ENCODE results near the gene PRDX3.
A peak's percentile ranks its signal among the peaks of the same experiment; 100 is the strongest.
"Not testable (repeated sequence)": the region's sequence is repeated elsewhere in the genome, so short reads cannot be mapped to it uniquely, and the experiment has no call there.

PRDX3 gene

DNA sequence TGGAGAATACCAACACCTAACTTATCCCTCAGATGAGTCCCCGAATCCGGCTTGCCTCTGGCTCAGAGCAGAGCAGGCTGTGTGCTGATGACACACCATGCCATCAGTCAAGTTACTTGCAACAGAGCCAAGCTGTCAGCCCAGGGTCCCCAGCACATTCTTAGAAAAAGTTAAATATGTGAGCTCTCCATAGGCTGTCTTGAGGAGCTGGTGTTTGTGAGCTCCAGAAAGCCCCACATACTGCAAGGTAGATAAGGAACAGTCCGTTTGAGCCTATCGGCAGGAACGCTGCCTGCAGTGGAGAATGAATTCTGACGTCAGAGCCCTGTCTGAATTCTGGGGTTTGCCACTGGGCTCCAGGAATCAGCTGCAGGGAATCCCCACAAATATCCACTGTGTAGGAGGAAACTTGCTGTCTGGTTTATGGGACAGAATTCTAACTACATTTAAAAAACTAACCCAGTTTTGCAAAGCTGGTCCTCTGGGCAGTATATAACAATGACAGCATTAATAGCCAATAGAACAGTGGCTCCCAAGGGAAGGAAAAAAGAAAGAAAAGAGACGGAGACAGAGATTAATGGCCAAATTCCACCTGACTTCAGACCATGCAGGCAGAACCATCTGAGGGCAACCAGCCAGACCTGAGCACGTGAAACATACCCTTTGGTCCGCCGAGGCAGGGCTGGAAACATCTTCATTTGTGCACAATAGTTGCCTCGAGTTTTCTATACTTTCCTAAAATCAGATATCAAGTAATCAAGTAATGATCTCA lies 16.7 kb downstream of the PRDX3 start:
- no peak for DNase-seq

DNA sequence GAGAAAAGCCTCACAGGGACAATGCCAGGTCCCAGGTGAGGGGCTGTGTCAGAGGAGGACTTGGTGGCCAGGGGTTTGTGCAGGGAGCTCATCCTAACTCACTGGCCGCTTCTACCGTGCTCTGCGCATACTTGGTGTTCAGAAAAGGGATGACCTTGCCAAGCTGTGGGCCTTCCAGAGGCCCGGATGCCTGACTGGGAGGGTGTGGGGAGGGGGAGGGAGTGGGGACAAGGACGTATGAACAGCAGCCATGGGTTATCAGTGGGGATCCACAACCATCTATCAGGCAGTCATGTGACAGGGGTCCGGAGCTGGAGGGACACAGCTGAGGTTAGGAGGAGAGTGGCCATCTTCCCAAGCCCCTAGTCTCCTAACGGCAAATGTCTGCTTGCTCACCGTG lies 19.3 kb downstream of the PRDX3 start:
- no peak for DNase-seq

DNA sequence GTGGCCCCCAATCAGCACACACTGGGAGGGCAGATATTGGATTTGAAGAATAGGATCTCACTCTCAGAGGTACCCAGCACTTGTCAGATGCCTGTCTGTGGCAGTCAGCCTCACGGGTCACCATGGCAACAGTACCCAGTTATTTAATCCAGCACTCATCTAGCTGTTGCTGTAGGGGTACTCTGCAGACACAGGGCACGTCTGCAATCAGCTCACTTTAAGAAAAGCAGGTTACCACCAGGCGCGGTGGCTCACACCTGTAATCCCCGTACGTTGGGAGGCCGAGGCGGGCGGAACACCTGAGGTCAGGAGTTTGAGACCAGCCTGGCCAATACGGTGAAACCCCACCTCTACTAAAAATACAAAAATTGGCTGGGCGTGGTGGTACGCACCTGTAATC lies 25.0 kb downstream of the PRDX3 start:
- no peak for DNase-seq

DNA sequence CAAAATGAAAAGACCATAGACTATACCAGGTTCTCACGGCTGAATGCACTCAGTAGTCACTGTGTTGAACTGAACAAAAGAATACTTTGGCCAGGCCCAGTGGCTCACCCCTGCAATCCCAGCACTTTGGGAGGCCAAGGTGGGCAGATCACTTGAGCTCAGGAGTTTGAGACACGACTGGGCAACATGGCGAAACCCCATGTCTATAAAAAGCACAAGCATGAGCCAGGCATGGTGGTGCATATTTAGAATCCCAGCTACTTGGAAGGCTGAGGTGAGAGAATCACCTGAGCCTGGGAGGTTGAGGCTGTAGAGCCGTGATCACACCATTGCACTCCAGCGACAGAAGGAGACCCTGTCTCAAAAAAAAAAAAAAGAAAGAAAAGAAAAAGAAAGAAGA lies 25.6 kb downstream of the PRDX3 start:
- no peak for DNase-seq

DNA sequence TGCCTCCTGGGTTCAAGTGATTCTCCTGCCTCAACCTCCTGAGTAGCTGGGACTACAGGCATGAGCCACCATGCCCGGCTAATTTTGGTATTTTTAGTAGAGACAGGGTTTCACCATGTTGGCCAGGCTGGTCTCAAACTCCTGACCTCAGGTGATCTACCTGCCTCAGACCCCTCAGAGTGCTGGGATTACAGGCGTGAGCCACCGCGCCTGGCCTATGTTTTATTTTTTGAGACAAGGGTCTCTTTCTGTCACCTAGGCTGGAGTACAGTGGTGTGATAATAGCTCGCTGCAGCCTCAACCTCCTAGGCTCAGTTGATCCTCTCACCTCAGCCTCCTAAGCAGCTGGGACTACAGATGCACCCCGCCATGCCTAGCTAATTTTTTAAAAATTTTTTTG lies 27.0 kb downstream of the PRDX3 start:
- DNase-seq: not testable (repeated sequence)

DNA sequence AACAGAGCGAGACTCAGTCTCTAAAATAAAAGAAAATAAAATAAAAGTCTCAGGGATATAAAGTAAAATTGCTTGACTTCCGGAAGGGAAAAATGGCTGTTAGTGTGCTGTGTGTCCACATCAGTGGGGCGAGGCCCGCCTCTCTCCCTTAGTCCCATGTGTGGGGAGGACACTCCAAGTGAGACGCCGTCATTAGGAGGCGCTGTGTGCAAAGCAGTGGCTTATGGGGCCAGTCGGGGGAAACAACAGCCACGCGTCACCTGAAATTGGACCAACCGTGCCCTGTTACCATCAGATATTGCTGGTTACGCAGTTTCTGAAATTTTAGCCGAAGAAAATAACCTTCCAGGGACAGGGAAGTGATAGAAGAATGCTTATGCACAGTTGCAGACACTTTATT lies 28.9 kb downstream of the PRDX3 start:
- DNase-seq: no peak

DNA sequence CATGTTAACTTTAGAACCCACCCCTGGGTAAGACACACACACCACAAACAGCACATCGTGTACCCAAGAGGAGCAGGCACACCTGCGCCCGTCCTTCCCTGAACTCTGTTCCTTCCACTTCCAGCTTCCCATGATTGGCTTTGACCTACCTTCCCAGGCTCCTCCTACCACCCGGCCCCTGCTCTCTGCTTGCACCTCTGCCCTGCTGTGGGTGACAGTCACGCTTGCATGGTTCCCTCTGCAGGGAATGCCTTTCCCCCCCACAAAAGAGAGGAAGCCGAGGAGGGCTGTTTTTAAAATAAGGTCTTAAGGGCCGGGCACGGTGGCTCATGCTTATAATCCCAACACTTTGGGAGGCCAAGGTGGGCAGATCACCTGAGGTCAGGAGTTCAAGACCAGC lies 29.5 kb downstream of the PRDX3 start:
- DNase-seq: no peak

DNA sequence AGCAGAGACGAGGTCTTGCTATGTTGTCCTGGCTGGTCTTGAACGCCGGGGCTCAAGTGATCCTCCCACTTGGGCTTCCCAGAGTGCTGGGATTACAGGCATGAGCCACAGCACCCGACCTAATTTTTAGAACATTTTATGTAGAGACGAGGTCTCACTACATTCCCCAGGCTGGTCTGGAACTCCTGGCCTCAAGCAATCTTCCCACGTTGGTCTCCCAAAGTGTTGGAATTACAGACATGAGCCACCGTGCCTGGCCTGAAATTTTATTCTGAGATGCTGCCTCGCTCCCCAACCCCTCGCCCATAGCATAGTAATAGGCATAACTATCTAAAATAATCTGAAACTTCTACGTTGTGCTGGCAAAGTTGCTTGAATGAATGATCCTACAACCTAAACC lies 35.0 kb downstream of the PRDX3 start:
- no peak for DNase-seq

DNA sequence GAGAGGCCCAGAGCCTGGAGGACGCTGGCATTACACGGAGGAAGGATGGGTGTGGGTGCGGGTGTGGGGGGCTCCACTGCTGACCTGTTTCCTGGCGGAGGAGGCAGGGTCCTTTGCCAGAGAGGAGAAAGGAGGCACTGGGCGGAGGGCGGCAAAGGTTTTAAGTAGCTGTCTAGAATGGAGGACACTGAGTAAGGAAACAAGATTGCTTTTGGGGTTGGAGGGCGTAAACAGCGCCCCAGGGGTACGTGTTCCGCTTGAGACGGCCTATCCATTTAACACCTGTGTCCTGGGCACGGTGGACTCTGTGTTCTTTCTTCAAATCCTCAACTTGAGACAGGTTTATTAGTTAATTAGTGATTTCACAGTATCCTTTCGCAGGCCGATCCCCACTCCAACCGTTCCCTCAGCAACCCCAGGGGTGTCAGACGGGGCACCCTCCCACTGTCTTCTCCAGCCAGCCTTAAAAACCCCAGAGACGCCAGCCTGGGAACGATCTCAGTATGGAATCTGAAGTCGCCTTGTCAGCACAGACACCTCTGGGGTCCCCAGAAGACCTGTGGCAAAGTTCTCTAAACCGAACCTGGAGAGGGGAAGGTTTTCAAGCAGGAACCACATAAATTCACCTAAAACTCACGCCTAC lies 37.9 kb downstream of the PRDX3 start:
- no peak for DNase-seq

DNA sequence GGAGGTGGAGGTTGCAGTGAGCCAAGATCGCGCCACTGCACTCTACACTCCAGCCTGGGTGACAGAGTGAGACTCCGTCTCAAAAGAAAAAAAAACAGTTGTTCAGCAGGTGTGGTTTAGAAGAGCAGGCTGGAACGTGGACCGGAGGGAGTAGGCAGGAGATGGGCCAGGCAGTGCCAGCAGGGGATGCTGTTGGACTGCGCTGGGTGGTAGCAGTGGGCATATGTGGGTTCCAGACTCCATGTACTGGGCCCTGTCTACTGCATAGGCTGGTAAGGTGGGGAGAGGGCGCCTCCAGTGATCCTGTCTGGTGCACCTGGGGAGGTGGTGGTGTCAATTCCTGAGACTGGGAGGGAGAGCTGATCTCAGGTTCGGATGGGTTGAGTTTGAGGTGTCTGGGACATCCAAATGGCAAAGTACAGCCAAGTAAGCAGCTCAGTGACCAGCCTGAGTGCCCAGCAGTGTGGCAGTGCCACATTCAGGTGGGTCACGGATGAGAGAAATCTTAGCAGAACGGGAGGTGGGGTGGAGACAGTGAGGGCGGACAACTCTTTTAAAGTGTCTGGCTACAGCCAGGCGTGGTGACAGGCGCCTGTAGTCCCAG lies 39.0 kb downstream of the PRDX3 start:
- peak; percentile 44 for DNase-seq

DNA sequence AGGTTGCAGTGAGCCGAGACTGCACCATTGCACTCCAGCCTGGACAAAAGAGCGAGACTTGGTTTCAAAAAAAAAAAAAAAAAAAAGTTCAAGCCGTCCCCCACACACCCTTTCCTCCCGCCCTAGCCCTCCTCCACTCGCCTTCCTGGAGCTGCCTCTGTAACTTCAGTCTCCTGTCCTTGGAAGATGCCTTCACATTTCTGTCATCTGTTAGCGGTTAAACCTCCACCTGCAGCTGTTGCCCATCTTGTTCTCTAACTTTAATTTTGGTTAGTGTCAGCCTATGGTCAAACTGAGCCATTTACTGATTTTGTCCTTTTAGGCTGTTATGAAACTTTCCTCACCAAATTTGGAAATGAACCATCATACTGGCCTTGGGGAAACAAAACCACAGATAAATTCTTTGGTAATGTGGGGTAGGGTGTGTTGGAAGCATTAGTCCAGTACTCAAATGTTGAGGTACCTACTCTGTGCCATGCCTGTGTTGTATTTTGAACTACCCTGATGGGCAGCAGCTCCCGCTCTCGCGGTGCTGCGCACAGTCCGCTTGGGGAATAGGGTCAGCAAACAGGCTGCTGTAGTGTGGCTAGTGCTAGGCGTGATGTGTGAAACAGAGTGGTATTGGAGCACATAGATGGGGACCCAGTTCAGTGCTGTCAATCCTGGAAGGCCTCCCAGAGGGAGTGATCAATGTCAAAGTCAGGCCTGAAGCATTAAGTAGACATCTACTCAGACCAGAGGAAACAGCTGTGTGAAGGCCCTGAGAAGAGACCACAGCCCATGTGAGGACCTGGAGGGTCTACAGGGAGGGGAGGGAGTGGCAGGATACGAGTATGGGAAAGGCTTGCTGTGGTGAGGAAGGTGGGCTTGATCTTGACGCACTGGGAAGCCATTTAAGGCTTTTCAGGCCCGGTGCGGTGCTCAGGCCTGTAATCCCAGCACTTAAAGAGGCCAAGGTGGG lies 40.0 kb downstream of the PRDX3 start:
- DNase-seq: no peak

DNA sequence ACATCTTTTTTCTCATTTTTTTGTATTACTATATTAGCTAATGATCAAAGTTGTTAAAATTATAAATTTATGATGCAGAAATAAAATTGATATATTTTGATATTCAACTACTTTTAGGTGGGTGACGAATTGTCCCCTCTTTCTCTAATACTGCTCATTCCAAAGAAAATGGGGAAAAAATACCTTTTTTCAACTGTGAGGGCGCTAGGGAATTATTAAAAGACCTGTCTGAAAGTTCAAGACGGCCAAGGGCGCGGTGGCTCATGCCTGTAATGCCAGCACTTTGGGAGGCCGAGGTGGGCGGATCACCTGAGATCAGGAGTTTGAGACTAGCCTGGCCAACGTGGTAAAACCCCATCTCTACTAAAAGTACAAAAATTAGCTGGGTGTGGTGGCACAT lies 40.7 kb downstream of the PRDX3 start:
- DNase-seq: not testable (repeated sequence)

DNA sequence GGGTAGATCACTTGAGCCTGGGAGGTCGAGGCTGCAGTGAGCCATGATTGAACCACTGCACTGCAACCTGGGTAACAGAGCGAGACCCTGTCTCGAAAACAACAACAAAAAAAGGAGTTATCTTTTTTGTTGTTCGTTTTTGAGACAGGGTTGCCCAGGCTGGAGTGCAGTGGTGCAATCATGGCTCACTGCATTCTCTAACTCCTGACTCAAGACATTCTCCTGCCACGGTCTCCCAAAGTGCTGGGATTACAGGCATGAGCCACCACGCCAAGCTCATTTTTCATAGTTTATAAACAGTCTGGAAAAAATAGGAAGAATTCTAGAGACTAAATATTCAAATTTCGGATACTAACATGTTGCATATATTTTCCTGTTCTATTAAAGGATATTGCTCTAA lies 42.5 kb downstream of the PRDX3 start:
- DNase-seq: no peak

DNA sequence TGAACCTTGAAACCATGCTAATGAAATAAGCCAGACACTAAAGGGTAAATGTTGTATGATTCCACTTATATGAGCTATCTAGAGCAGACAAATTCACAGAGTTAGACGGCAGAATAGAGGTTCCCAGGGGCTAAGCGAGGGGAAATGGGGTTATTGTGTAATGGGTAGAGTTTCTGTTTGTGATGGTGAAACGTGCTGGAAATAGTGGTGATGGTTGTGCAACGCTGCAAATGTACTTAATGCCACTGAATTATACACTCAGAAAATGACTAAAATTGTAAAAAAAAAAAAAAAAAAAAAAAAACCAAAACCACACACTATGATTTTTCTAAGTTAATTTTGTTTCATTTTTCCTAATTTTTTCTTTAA lies 43.1 kb downstream of the PRDX3 start:
- DNase-seq: no peak

DNA sequence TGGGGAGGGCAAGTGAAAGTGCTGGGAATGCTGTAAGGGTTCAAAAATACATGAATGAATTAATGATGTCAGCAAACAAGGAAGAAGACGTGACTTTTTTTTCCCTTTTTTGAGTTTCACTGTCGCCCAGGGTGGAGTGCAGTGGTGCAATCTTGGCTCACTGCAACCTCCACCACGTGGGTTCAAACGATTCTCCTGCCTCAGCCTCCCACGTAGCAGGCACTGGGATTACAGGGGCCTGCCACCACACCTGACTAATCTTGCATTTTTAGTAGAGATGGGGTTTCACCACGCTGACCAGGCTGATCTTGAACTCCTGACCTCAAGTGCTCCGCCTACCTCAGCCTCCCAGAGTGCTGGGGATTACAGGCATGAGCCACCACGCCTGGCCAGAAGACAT lies 44.7 kb downstream of the PRDX3 start:
- DNase-seq: no peak

DNA sequence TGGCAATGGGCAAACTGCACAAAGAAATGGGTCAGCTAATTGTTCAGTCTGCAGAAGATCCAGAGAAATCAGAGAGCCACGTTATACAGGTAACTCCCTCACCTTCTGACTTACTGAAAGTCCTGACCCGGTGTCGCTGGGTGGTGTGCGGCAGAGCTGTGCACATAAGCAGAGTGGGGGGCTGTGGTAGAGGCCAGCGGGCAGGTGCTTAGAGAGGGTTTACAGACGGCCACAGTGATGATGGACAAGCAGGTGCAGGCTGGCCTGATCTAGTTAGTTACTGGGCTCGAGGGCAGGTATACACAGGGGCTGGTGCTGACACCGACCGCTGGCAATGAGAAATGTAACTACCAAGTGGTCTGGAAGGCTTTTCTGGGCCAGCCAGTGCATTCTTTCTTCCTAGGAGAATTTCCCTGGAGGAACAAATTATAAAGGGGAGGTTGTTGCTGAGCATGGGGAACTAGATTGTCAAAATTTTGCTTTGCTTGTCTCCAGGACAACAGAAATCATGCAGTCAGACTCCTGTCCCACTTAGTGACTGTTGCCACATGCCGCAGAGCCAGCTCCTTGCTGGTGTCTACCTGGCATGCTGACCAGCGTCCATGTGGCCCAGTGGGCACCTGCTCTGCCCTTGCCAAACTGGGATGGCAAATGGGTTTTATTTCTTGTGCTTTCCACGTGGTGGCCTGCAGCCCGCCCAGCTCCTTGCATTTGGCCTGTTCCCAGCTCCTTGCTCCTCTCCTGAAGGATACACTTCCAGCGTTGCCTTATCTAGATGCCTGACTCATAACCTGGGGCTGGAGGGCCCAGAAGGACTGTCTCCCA lies 45.9 kb downstream of the PRDX3 start:
- DNase-seq: no peak

DNA sequence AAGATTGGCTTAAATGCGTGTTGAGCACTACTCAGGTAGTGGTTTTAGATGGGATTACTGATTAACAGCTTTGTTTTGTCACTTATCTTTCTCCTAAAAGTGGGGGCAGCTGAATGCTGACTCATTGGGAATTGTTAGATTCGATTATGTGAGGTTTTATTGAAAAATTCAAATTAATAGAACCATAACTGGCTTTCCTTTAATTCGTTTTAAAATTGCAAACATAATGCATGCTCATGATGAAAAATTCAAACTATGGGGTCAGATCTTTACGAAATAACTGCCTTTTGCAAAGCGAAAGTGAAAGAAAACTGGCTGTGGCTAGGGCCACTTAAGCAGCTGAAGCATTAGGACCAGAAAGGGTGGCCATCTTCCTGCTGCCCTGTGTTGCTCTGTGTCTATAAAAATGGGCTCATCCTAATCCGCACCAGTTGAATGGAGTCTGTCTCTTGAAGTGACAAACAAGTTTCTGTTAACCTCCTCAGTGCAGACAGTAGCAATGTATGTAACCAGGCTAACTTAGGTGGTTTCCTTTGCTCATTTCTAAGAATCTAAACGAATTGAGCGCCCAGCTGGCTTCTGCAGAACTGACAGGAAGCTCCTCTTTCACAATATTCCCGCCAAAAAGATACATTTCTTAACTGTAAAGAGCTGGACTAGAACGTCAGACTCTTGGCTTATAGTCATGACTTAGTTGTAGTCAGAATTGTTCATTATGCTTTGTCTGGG lies 46.9 kb downstream of the PRDX3 start:
- DNase-seq: peak; percentile 86

DNA sequence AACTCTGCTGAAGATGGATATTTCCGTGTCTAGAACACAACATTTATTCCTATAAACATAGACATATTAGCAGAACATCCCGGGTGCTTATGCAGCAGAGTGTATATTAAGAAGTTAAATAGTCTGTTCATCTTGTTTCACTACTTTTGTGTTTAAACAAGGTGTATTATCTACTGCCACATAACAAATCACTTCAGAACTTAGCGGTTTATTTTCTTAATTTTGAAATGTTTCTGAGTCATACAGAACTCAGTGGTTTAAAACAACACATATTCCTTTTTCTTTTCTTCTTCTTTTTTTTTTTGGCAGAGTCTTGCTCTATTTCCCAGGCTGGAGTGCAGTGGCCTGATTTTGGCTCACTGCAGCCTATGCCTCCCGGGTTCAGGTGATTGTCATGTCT lies 48.9 kb downstream of the PRDX3 start:
- DNase-seq: no peak

DNA sequence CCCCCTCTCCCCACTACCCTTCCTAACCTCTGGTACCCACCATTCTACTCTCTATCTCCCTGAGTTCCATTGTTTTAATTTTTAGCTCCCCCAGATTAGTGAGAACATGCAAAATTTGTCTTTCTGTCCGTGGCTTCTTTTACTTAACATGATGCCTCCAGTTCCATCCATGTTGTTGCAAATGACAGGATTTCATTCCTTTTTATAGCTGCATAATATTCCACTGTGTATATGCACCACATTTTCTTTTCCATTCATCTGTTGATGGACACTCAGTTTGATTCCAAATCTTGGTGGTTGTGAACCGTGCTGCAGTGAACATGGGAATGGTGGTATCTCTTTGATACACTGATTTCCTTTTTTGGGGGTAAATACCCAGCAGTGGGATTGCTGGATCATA lies 52.7 kb downstream of the PRDX3 start:
- DNase-seq: no peak

DNA sequence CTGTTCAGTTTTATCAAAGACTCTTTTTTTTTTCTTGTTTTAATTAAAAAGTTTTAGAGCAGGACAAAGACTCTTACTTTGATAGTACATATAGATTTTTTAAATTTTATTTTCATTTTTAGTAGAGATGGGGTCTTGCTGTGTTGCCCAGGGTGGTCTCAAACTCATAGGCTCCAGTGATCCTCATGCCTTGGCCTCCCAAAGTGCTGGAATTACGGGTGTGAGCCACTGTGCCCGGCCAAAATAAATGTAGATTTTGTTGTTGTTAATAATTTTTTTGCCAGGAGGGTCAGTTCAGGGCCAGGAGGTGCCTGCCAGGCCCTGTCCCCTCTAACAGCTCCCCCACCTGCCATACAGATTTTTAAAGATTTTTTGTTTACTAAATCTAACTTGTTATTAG lies 57.7 kb downstream of the PRDX3 start:
- DNase-seq: no peak

DNA sequence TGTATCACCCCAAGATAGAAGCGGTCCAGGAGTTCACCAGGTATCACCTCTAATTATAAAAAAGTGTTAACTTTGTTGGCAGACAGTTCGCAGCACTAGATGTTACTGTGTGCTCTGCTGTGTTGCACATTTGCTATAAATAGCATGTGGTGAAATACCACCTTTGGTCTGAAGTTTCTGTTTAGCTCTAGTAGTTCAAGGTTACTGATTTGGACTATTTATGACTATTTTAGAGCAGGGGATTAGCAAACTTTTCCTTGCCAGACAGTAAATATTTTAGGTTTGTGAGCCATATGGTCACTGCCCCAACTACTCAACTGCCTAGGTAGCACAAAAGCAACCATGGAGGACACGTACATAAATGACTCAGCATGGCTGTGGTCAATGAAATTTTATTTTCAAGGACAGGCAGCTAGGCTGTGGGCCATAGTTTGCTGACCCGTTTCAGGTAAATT lies 58.2 kb downstream of the PRDX3 start:
- DNase-seq: peak; percentile 51

DNA sequence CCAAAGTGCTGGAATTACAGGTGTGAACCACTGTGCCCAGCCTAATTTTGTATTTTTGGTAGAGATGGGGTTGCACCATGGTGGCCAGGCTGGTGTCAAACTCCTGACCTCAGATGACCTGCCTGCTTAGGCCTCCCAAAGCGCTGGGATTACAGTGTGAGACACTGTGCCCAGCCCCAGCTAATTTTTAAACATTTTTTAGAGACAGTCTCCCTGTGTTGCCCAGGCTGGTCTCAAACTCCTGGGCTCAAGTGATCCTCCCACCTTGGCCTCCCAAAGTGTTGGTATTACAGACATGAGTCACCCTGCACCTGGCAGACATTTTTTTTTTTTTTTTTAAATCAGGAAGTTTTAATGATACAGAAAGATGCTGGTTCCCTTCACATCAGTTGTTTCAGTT lies 59.2 kb downstream of the PRDX3 start:
- no peak for DNase-seq
